Right atrium auricular region (tissue), 2 donors: ENCODE results near the gene KIF6. TPM values are rescaled to one million over a fixed set of nuclear protein-coding genes. Genes with fewer than 3 reads are reported as not detected.

Source experiments
- DNase-seq: peaks from one replicate; pipeline ENCODE4 v3.0.0-alpha.2; 2019; ENCODE audit warnings: low spot score
- H3K27ac ChIP-seq, 2 donors: fragments of 200-600 bp; sonication (generic); 1 replicate in 1 of 2; 2 replicates in 1 of 2; pipeline ENCODE4 v1.5.1; 2016 to 2019
- H3K27me3 ChIP-seq, 2 donors: fragments of 200-600 bp; sonication (generic); one replicate each; pipeline versions ENCODE4 v1.5.1 to v1.6.0; 2017 to 2019
- H3K36me3 ChIP-seq: fragments of 200-600 bp; sonication (generic); one replicate; pipeline ENCODE4 v1.5.1; 2016
- H3K4me1 ChIP-seq, 2 donors: fragments of 200-600 bp; sonication (generic); one replicate each; pipeline versions ENCODE4 v1.5.1 to v1.6.0; 2017 to 2019
- H3K4me3 ChIP-seq, 2 donors: fragments of 200-600 bp; sonication (generic); 1 replicate in 1 of 2; 2 replicates in 1 of 2; pipeline ENCODE4 v1.5.1; 2017 to 2019; ENCODE audit warnings: mild to moderate bottlenecking in 1 of 2, moderate library complexity in 1 of 2
- H3K9me3 ChIP-seq, 2 donors: fragments of 200-600 bp; sonication (generic); one replicate each; pipeline ENCODE4 v1.5.1; 2019
- total RNA-seq, 2 donors: library from RNA; depleted of rRNA; stranded (reverse); fragments of >200 nt; gene quantifications; one replicate each; pipeline ENCODE4 v1.1.0, GENCODE V29; 2016
- TF ChIP-seq, protein P1 (sequence below), 2 donors: fragments of 200-600 bp; sonication (generic); IDR thresholded peaks; one replicate each; pipeline ENCODE4 v1.5.1; 2019; ENCODE audit warnings: antibody characterized with exemption in 2 of 2

Gene KIF6
- total RNA-seq, 2 donors from 2014 or later = not detected

DNA sequence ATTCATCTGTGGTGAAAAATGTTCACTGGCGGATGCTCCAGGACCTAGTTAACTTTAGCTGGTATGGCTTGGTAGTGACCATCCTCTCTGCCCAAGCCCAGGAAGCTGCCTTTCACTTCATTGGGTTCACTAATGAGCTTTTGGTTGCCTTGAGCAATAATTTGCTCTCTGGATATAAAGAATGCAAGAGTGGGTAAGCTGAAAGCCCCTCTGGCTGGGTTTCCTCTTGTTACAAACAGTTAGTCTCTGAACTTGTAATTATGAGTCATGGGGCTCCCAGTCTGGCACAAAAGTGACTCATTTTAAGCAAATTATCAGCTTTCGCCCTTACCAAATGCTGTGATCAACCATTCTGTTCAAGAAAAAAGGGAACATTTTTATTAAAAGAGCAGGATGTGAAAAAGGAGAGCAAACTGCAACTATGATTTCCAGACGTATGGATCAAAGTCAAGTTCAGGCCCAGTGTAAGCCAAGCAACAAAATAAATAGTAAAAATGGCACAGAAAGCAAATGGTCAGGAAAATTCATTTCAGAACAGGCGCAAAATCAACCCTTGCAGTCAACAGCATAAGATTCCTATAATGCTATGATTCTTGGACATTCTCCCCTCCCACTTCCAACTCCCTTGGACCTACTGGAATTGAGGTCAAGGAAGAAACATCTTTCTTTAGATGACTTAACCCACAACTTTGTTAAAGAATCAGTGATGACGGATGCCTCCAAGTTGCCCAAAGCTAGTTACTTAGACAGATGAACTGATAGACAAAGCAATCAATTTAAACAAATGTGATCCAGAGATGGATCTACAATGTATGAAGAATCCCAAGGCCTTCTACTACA lies 272.7 kb downstream of the KIF6 start:
- DNase-seq = no peak
- H3K27ac ChIP-seq = no peak overlapping the region
- no peak overlapping the region for H3K4me3 ChIP-seq
- H3K36me3 ChIP-seq = no peaks in the 10 kb centered on the region
- TF ChIP-seq, protein P1, sequence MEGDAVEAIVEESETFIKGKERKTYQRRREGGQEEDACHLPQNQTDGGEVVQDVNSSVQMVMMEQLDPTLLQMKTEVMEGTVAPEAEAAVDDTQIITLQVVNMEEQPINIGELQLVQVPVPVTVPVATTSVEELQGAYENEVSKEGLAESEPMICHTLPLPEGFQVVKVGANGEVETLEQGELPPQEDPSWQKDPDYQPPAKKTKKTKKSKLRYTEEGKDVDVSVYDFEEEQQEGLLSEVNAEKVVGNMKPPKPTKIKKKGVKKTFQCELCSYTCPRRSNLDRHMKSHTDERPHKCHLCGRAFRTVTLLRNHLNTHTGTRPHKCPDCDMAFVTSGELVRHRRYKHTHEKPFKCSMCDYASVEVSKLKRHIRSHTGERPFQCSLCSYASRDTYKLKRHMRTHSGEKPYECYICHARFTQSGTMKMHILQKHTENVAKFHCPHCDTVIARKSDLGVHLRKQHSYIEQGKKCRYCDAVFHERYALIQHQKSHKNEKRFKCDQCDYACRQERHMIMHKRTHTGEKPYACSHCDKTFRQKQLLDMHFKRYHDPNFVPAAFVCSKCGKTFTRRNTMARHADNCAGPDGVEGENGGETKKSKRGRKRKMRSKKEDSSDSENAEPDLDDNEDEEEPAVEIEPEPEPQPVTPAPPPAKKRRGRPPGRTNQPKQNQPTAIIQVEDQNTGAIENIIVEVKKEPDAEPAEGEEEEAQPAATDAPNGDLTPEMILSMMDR (IDR thresholded peaks at IDR 0.05) = no peak
- no peaks in the 10 kb centered on the region for H3K27me3 ChIP-seq
- H3K9me3 ChIP-seq = peaks cover 0 to 8% of the 10 kb centered on the region in 2 donors
- H3K4me1 ChIP-seq = no peaks in the 10 kb centered on the region

DNA sequence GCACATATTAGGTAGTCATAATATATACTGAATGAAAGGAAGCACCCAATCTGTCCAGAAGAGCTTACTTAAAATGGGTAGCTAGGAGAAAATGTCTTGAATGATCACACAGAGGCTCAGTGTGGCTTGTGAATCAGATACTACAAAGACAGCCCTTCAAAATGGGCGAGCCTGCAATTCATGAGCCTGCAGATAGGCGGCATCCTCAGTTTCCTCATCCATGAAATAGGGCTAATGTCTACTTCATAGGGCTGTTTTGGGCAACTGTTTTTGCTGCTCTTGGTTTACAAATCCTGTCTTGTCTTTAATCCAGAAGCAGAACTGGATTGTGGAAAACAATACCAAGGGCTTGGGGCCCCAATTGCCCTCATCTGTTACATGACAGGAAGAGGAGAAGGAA lies 273.4 kb downstream of the KIF6 start:
- H3K36me3 ChIP-seq = no peaks in the 10 kb centered on the region
- no peaks in the 10 kb centered on the region for H3K27me3 ChIP-seq
- H3K9me3 ChIP-seq = peaks cover 0 to 8% of the 10 kb centered on the region in 2 donors
- no peak overlapping the region for H3K4me3 ChIP-seq
- no peak overlapping the region for H3K27ac ChIP-seq
- DNase-seq = no peak
- TF ChIP-seq, protein P1 (IDR thresholded peaks at IDR 0.05) = peak in 1 of 2 donors; percentile 18
- no peaks in the 10 kb centered on the region for H3K4me1 ChIP-seq

DNA sequence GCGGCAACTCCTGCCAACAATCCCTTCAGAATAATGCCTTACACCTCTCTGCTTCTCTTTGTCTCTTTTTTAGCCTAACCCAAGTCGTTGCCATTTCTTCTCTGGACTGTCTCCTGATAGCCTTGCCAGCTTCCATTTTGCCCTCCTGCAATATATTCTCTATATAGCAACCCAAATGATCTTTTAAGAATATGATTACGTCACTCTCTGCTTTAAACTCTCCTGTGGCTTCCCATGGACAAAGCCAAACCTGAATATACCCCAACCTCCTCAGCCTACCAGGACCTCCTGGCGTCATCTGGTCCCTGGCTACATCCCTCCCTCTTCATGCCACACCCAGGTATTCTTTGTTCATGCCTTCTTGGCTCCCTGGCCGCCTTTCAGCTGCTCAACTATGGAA lies 276.2 kb downstream of the KIF6 start:
- TF ChIP-seq, protein P1 (IDR thresholded peaks at IDR 0.05) = no peak
- no peak overlapping the region for H3K4me3 ChIP-seq
- no peak for DNase-seq
- H3K27me3 ChIP-seq = no peaks in the 10 kb centered on the region
- peaks cover 0 to 5% of the 10 kb centered on the region in 2 donors for H3K9me3 ChIP-seq
- no peaks in the 10 kb centered on the region for H3K4me1 ChIP-seq
- no peaks in the 10 kb centered on the region for H3K36me3 ChIP-seq
- H3K27ac ChIP-seq = no peak overlapping the region

DNA sequence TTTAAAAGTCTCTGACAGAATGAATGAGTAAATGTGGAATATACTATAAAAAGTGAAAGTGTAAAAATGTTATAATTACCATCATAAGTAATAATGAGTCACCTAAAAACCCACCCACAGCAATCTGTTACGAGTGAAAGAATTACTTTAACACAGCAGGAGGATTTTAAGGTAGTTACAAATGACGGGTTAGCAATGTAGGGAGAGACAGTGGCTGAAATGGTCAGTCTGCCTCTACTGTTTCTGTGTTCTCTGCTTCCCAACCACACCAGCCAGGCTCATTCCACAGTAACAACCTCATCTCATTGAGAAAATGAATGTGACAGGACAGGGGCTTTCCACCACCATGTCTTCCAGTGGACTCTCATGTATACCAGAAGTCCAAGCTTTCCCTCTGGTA lies 278.3 kb downstream of the KIF6 start:
- DNase-seq = no peak
- H3K36me3 ChIP-seq = no peaks in the 10 kb centered on the region
- TF ChIP-seq, protein P1 (IDR thresholded peaks at IDR 0.05) = no peak
- H3K27me3 ChIP-seq = no peaks in the 10 kb centered on the region
- H3K27ac ChIP-seq = no peak overlapping the region
- no peaks in the 10 kb centered on the region for H3K9me3 ChIP-seq
- no peak overlapping the region for H3K4me3 ChIP-seq
- H3K4me1 ChIP-seq = no peaks in the 10 kb centered on the region

DNA sequence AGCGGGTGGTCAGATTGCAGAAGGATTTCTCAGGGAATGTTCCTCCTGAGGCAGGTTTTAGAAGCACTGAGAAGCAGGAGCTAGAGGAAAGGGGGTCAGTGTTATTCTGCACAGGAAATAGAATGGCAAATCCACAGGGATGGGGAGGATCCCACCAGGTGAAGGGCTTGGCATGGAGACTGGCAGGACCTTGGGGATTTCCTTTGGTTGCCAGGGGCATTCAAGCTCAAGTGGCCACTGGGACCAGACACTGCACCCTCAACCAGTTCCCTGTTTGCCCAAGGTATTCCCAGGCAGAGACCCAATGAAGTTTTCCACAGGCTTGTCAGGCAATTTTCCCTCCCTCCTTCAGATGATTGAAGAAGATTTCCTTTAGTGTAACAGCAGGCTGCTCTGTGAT lies 279.5 kb downstream of the KIF6 start:
- TF ChIP-seq, protein P1 (IDR thresholded peaks at IDR 0.05) = no peak
- DNase-seq = no peak
- no peak overlapping the region for H3K27ac ChIP-seq
- H3K9me3 ChIP-seq = no peaks in the 10 kb centered on the region
- no peaks in the 10 kb centered on the region for H3K36me3 ChIP-seq
- no peak overlapping the region for H3K4me3 ChIP-seq
- no peaks in the 10 kb centered on the region for H3K4me1 ChIP-seq
- no peaks in the 10 kb centered on the region for H3K27me3 ChIP-seq
